ENCODE data around the gene DCC.

GRCh38 chr18:53385889-53386288 lies 1045.9 kb downstream of the DCC start:
- TF ChIP-seq, protein P1, sequence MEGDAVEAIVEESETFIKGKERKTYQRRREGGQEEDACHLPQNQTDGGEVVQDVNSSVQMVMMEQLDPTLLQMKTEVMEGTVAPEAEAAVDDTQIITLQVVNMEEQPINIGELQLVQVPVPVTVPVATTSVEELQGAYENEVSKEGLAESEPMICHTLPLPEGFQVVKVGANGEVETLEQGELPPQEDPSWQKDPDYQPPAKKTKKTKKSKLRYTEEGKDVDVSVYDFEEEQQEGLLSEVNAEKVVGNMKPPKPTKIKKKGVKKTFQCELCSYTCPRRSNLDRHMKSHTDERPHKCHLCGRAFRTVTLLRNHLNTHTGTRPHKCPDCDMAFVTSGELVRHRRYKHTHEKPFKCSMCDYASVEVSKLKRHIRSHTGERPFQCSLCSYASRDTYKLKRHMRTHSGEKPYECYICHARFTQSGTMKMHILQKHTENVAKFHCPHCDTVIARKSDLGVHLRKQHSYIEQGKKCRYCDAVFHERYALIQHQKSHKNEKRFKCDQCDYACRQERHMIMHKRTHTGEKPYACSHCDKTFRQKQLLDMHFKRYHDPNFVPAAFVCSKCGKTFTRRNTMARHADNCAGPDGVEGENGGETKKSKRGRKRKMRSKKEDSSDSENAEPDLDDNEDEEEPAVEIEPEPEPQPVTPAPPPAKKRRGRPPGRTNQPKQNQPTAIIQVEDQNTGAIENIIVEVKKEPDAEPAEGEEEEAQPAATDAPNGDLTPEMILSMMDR (IDR thresholded peaks at IDR 0.05), result no peak
- TF ChIP-seq POLR2A (IDR thresholded peaks at IDR 0.05), result no peak
